OCI-LY3 (cell line): ENCODE results near the gene OSCAR.

Experiments
- CTCF ChIP-seq: fragments of 200-600, 300-600 bp; sonication (generic); IDR thresholded peaks from 2 replicates; pipeline ENCODE4 v1.5.1; 2014; ENCODE audit warnings: antibody characterized with exemption, low read length, low read depth
- EZH2phosphoT487 ChIP-seq: fragments of 200-600 bp; shearing (Covaris generic); IDR thresholded peaks from 2 replicates; pipeline ENCODE4 v1.6.1; 2018; ENCODE audit warnings: antibody characterized with exemption, mixed run types, low read depth

- TF ChIP-seq EZH2phosphoT487: no peak
- TF ChIP-seq CTCF: no peak
Observed at GRCh38 chr19:54073829-54074228, 26.8 kb downstream of the OSCAR start.
